ENCODE results near the gene MYOZ3. TPM values are rescaled to one million over a fixed set of nuclear protein-coding genes. Genes with fewer than 3 reads are reported as not detected.

The MYOZ3 gene
- total RNA-seq, 1 experiment from 2014 or later = not detected

DNA sequence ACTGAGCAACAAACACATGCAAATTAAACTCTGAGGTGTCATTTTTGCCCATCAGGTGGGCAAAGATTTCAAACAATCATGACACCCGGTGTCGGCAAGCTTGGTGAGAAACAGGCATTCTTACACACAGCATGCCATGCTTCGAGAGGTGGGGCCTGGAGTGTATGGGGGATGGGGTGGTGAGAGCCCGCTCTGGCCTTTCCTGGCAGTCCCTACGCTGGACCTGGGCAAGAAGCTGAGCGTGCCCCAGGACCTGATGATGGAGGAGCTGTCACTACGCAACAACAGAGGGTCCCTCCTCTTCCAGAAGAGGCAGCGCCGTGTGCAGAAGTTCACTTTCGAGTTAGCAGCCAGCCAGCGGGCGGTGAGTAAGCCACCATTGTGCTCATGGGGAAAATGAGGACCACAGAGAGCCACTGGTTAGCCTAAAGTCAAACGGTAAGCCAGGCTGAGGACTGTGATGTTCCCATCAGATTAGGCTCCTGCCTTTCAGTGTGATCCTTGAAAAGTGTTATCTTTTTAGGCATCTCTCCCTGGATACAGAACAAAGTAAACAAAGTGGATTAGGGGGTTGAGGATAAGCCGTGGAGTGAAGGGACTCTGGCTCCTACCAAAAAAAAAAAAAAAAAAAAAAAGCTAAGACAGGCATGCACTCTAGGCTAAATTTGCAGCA, 9.4 kb downstream of the MYOZ3 start:
- no peak overlapping the region for H3K4me2 ChIP-seq (ENCODE audit: low read length)
- POLR2A ChIA-PET (ENCODE audit: unreplicated experiment) = no interaction called here
- no peak overlapping the region for H3K4me3 ChIP-seq (ENCODE audit: low read length)
- no peaks in the 10 kb centered on the region for H3K9me3 ChIP-seq (ENCODE audit: low read length)
- H3F3A ChIP-seq (ENCODE audit: low read length, unreplicated experiment) = no peaks in the 10 kb centered on the region
- ATAC-seq (no peak), DNase-seq (no peak)
- intact Hi-C loops (cut with micrococcal nuclease) = no loop called here
- CTCF ChIA-PET = interaction anchor here (0.6 kb wide), 1 partner anchor 211 kb away, joined by 6 read pairs; no protein-coding TSS in a partner anchor
- H3K27ac ChIP-seq (ENCODE audit: low read length) = no peak overlapping the region
- H3K4me1 ChIP-seq (ENCODE audit: insufficient read depth, low read length) = peaks cover 11% of the 10 kb centered on the region; the same call in 1 of the 2 replicates
- H3K27me3 ChIP-seq (ENCODE audit: low read length) = no peaks in the 10 kb centered on the region
- H3K9me2 ChIP-seq (replicated peaks; ENCODE audit: low read length) = no peaks in the 10 kb centered on the region
- no TSS peak for BruUV-seq (replicated peaks)
- TF ChIP-seq, protein P1, sequence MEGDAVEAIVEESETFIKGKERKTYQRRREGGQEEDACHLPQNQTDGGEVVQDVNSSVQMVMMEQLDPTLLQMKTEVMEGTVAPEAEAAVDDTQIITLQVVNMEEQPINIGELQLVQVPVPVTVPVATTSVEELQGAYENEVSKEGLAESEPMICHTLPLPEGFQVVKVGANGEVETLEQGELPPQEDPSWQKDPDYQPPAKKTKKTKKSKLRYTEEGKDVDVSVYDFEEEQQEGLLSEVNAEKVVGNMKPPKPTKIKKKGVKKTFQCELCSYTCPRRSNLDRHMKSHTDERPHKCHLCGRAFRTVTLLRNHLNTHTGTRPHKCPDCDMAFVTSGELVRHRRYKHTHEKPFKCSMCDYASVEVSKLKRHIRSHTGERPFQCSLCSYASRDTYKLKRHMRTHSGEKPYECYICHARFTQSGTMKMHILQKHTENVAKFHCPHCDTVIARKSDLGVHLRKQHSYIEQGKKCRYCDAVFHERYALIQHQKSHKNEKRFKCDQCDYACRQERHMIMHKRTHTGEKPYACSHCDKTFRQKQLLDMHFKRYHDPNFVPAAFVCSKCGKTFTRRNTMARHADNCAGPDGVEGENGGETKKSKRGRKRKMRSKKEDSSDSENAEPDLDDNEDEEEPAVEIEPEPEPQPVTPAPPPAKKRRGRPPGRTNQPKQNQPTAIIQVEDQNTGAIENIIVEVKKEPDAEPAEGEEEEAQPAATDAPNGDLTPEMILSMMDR (conservative IDR thresholded peaks at IDR 0.05; ENCODE audit: low read depth, low read length) = no peak
- TF ChIP-seq EZH2phosphoT487 (IDR thresholded peaks at IDR 0.05; ENCODE audit: borderline replicate concordance, low read length) (no peak), EZH2 (IDR thresholded peaks at IDR 0.05; ENCODE audit: low read length, unreplicated experiment) (no peak)
- no peak overlapping the region for H2AFZ ChIP-seq (ENCODE audit: low read length)
- no peaks in the 10 kb centered on the region for H3K79me2 ChIP-seq (ENCODE audit: low read length)
- H3K9ac ChIP-seq (ENCODE audit: low read length) = no peak overlapping the region
- no peaks in the 10 kb centered on the region for H4K20me1 ChIP-seq (ENCODE audit: low read length)
- H3K36me3 ChIP-seq (ENCODE audit: low read depth, low read length) = no peaks in the 10 kb centered on the region

DNA sequence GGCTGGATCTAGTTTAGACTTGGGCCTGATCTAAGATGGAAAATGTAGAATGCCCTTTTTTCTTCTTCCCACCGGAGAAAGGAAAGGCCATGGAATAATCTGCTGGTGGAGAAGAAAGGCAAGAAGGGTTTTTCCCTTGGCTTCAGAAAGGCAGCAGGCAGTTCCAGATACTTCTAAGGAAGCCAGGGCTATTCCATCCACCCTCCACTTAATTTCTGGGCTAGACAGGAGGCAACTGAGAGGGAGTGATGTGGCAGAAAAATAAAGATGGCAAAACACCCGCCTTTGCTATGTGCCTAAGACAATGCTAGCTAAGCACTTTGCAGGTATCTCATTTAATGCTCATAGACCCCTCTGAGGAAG, 9.9 kb downstream of the MYOZ3 start:
- H3K27me3 ChIP-seq (ENCODE audit: low read length) = no peaks in the 10 kb centered on the region
- H3K4me1 ChIP-seq (ENCODE audit: insufficient read depth, low read length) = peaks cover 11% of the 10 kb centered on the region; the same call in 1 of the 2 replicates
- no peak for DNase-seq
- POLR2A ChIA-PET (ENCODE audit: unreplicated experiment) = no interaction called here
- no peak for ATAC-seq
- no peak overlapping the region for H3K9ac ChIP-seq (ENCODE audit: low read length)
- intact Hi-C loops (cut with micrococcal nuclease) = no loop called here
- H3K36me3 ChIP-seq (ENCODE audit: low read depth, low read length) = no peaks in the 10 kb centered on the region
- no TSS peak for BruUV-seq (replicated peaks)
- no peaks in the 10 kb centered on the region for H3K79me2 ChIP-seq (ENCODE audit: low read length)
- H3K9me2 ChIP-seq (replicated peaks; ENCODE audit: low read length) = no peaks in the 10 kb centered on the region
- H2AFZ ChIP-seq (ENCODE audit: low read length) = no peak overlapping the region
- CTCF ChIA-PET = interaction anchor here (0.6 kb wide), 1 partner anchor 212 kb away, joined by 6 read pairs; no protein-coding TSS in a partner anchor
- no peaks in the 10 kb centered on the region for H4K20me1 ChIP-seq (ENCODE audit: low read length)
- no peaks in the 10 kb centered on the region for H3F3A ChIP-seq (ENCODE audit: low read length, unreplicated experiment)
- TF ChIP-seq, protein P1 (conservative IDR thresholded peaks at IDR 0.05; ENCODE audit: low read depth, low read length) = no peak
- no peak for TF ChIP-seq EZH2phosphoT487 (IDR thresholded peaks at IDR 0.05; ENCODE audit: borderline replicate concordance, low read length)
- no peak for TF ChIP-seq EZH2 (IDR thresholded peaks at IDR 0.05; ENCODE audit: low read length, unreplicated experiment)
- no peak overlapping the region for H3K4me3 ChIP-seq (ENCODE audit: low read length)
- H3K9me3 ChIP-seq (ENCODE audit: low read length) = no peaks in the 10 kb centered on the region
- H3K4me2 ChIP-seq (ENCODE audit: low read length) = no peak overlapping the region
- no peak overlapping the region for H3K27ac ChIP-seq (ENCODE audit: low read length)

DNA sequence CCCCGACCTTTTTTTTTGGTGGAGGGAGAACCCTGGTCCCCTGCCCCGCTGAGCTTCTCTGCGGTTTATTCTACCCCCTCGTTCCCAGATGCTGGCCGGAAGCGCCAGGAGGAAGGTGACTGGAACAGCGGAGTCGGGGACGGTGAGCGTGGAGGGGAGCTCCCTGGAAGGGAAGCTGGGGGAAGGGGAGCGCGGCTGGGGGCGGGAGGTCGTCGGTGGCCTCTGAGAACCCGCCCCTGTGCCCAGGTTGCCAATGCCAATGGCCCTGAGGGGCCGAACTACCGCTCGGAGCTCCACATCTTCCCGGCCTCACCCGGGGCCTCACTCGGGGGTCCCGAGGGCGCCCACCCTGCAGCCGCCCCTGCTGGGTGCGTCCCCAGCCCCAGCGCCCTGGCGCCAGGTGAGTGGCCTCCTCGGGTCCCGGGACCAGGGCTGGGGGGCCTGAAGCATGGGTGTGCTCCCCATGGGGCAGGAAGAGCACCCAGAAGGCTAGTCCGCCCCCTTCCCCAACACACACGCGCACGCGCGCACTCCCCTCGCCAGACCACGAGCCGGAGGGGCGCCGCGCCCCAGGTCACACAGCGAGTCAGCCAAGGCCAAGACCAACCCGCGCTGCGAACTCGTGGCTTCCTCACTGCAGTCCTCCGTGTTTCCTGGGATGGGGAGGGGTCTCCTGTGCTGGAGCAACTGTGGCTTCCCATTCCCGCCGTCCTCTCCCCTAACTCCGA, 10.6 kb downstream of the MYOZ3 start:
- TF ChIP-seq EZH2phosphoT487 (IDR thresholded peaks at IDR 0.05; ENCODE audit: borderline replicate concordance, low read length) (no peak), EZH2 (IDR thresholded peaks at IDR 0.05; ENCODE audit: low read length, unreplicated experiment) (no peak)
- TF ChIP-seq, protein P1 (conservative IDR thresholded peaks at IDR 0.05; ENCODE audit: low read depth, low read length) = no peak
- H3K4me2 ChIP-seq (ENCODE audit: low read length) = no peak overlapping the region
- no peak overlapping the region for H3K4me3 ChIP-seq (ENCODE audit: low read length)
- H3K27me3 ChIP-seq (ENCODE audit: low read length) = no peaks in the 10 kb centered on the region
- no peaks in the 10 kb centered on the region for H3K9me2 ChIP-seq (replicated peaks; ENCODE audit: low read length)
- ATAC-seq (no peak), DNase-seq (no peak)
- ChIA-PET CTCF (no interaction called here), POLR2A (ENCODE audit: unreplicated experiment) (interaction anchor here (0.7 kb wide), 1 partner anchor 178 kb away, joined by 4 read pairs; no protein-coding TSS in a partner anchor)
- peaks cover 11% of the 10 kb centered on the region; the same call in 1 of the 2 replicates for H3K4me1 ChIP-seq (ENCODE audit: insufficient read depth, low read length)
- no peaks in the 10 kb centered on the region for H3K79me2 ChIP-seq (ENCODE audit: low read length)
- no peaks in the 10 kb centered on the region for H3F3A ChIP-seq (ENCODE audit: low read length, unreplicated experiment)
- no peaks in the 10 kb centered on the region for H4K20me1 ChIP-seq (ENCODE audit: low read length)
- H3K9me3 ChIP-seq (ENCODE audit: low read length) = no peaks in the 10 kb centered on the region
- intact Hi-C loops (cut with micrococcal nuclease) = no loop called here
- no peaks in the 10 kb centered on the region for H3K36me3 ChIP-seq (ENCODE audit: low read depth, low read length)
- no peak overlapping the region for H3K9ac ChIP-seq (ENCODE audit: low read length)
- H2AFZ ChIP-seq (ENCODE audit: low read length) = no peak overlapping the region
- H3K27ac ChIP-seq (ENCODE audit: low read length) = no peak overlapping the region
- no TSS peak for BruUV-seq (replicated peaks)

Data from PC-3 (cell line).